Measurements from ENCODE around the gene TTLL12.

The TTLL12 gene

DNA sequence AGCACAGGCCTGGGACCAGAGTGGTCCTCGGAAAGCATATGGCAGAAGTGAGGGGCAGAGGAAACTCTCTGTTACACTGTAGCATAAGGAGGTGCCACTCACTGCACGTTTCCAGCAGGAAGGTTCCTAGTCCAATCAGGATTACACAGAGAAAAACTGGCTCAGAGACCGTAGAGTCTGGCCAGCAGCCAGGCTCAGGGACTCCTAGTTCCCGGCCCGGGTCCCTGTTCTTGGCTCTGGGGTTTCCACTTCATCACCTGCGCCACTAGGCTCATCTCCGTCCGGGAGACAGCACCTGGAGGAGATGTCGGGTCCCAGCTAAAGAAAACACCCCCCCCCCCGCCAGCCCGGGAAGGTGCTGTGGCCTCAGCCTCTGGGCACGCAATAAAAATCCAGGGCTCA is 1.1 kb downstream of the TTLL12 start:
- no peak for DNase-seq (ENCODE audit: extremely low read depth, low read depth)
- TF ChIP-seq CTCF (IDR thresholded peaks at IDR 0.05; ENCODE audit: low read depth, low read length), result no peak

DNA sequence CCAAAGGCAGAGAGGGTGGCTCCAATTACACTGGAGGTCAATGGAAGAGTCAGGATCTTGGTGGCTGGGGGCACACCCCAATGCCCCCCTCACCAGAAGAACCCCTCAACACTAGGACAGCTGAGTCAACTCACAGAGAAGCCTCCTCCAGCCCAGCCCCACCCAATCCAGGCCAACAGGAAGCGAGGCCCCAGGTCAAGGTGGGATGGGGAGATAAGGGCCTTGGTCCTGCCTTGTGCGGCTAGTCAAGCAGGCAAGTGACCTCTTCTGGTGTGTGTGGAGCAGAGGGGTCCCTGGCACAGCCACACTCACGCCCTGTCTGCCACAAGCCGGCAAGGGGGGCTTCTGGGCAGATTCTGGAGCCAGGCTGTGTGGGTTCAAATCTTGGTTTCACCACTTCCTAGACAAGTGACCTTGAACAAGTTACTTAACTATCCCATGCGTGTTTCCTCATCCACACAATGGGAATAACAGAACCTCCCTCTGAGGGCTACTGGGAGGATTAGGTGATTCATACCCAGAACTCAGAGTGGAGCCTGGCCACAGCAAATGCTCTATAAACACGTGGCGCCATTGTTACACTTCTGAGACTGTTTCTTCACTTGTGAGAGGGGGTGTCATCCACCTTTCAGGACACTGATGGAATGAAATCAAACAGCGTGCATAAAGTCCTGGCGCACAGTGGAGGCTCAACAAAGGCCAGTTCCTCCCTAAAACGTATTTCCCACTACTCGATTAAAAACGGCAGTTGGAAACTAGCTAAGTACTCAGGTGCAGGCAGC is 3.2 kb downstream of the TTLL12 start:
- TF ChIP-seq CTCF (IDR thresholded peaks at IDR 0.05; ENCODE audit: low read depth, low read length), result no peak
- no peak for DNase-seq (ENCODE audit: extremely low read depth, low read depth)

DNA sequence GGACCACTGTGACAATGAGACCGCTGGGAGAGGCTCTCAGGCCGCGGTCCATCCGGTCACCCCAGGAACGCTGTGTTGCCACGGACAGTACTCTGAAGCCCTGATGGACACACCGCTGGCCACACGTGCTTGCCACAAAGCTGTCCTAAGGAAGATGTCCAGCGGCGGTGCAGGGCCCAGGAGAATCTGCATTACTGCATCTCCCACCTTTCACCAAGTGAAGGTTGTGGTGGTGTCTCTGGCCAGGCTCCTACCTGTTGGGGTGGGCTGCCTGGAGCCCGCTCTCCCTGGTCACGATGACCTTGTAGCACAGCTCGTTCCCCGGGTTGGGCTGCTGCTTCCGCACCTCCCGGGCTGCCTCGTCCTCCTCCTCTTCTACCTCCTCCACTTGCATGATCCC is 4.2 kb downstream of the TTLL12 start:
- TF ChIP-seq CTCF (IDR thresholded peaks at IDR 0.05; ENCODE audit: low read depth, low read length), result no peak
- DNase-seq (ENCODE audit: extremely low read depth, low read depth), result no peak

DNA sequence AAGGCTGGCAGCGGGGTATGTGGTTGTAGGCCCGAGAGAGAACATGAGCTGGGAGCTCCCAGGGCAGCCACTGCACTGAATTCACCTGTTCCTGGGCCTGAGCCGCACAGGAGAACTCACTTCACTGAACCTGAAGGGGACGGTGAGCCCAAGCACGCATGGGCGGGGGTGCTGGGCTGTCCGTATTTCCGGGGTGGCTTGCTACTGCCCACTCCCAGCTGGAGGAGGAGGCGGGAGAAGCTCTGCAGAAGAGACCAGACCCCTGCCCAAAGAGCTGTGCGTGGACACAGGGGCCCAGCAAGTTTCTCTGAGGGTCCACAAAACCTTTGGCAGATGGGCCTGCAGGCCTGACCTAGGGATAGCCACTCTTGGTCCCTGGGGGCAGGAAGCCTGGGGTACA is 4.8 kb downstream of the TTLL12 start:
- TF ChIP-seq CTCF (IDR thresholded peaks at IDR 0.05; ENCODE audit: low read depth, low read length), result no peak
- DNase-seq (ENCODE audit: extremely low read depth, low read depth), result no peak

GRCh38 chr22:43181321-43182076 is 5.4 kb downstream of the TTLL12 start:
- TF ChIP-seq CTCF (IDR thresholded peaks at IDR 0.05; ENCODE audit: low read depth, low read length), result no peak
- no peak for DNase-seq (ENCODE audit: extremely low read depth, low read depth)

DNA sequence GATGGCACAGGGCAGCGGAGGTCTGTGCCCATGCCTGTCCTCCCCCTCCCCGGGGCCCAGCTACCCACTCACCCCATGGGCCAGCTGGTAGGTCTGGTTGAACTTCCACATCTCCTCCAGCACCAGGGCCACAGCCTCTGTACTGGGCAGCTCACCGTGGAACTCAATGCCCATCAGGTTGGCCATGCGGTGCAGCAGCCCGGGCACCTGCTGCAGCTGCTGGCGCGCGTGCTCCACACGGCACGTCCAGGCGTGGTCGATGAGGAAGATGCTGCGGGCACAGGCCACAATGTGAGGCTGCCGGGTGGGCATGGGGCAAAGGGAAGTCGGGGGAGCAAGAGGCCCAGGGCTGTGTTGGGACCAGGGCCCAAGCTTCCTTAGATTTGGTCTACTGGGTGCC is 6.3 kb downstream of the TTLL12 start:
- DNase-seq (ENCODE audit: extremely low read depth, low read depth), result no peak
- TF ChIP-seq CTCF (IDR thresholded peaks at IDR 0.05; ENCODE audit: low read depth, low read length), result no peak

DNA sequence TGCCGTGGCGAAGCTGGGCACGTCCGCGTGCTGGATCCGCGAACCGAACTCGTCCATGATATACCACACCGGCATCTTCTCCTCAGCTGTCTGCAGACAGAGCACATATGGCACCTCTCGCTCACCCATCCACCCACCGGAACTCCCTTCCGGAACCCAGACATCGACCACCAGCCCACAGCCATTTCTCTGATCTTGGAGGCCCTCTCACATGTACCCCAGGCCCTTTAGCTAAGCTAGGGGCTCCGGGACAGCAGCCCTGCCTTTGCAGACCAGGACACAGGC is 7.1 kb downstream of the TTLL12 start:
- no peak for DNase-seq (ENCODE audit: extremely low read depth, low read depth)
- no peak for TF ChIP-seq CTCF (IDR thresholded peaks at IDR 0.05; ENCODE audit: low read depth, low read length)

Data from AG09319 (cell line).